Measurements from ENCODE around the gene CADPS2.

GRCh38 chr7:122768827-122769226, 117.4 kb downstream of the CADPS2 start:
- TF ChIP-seq POLR2A (IDR thresholded peaks at IDR 0.05), result no peak
- TF ChIP-seq, protein P1, sequence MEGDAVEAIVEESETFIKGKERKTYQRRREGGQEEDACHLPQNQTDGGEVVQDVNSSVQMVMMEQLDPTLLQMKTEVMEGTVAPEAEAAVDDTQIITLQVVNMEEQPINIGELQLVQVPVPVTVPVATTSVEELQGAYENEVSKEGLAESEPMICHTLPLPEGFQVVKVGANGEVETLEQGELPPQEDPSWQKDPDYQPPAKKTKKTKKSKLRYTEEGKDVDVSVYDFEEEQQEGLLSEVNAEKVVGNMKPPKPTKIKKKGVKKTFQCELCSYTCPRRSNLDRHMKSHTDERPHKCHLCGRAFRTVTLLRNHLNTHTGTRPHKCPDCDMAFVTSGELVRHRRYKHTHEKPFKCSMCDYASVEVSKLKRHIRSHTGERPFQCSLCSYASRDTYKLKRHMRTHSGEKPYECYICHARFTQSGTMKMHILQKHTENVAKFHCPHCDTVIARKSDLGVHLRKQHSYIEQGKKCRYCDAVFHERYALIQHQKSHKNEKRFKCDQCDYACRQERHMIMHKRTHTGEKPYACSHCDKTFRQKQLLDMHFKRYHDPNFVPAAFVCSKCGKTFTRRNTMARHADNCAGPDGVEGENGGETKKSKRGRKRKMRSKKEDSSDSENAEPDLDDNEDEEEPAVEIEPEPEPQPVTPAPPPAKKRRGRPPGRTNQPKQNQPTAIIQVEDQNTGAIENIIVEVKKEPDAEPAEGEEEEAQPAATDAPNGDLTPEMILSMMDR (IDR thresholded peaks at IDR 0.05), result no peak
